Retinal pigment epithelial cell (primary cell): ENCODE results near the gene TOX4.
A peak's percentile ranks its signal among the peaks of the same experiment; 100 is the strongest.

ENCODE experiments used
- DNase-seq: peaks from one replicate; pipeline ENCODE4 v3.0.0-alpha.2; 2010; ENCODE audit warnings: low read depth
- H3K4me3 ChIP-seq: 2 replicates; pipeline ENCODE4 v1.5.1; 2011; ENCODE audit warnings: mild to moderate bottlenecking, low read length, control low read depth, moderate library complexity
- CTCF ChIP-seq: conservative IDR thresholded peaks from 2 replicates; pipeline ENCODE4 v1.5.1; 2011; ENCODE audit warnings: low read depth, low read length, control low read depth, inconsistent platforms

TOX4 gene

GRCh38 chr14:21518725-21519124 lies 41.7 kb downstream of the TOX4 start:
- no peak overlapping the region for H3K4me3 ChIP-seq
- TF ChIP-seq CTCF: no peak
- DNase-seq: no peak

- no peak for TF ChIP-seq CTCF
- H3K4me3 ChIP-seq: no peak overlapping the region
- DNase-seq: no peak
These were observed 43.8 kb downstream of the TOX4 start for GRCh38 chr14:21520767-21521166.

GRCh38 chr14:21521501-21521900 lies 44.5 kb downstream of the TOX4 start:
- no peak for DNase-seq
- no peak overlapping the region for H3K4me3 ChIP-seq
- TF ChIP-seq CTCF: no peak

GRCh38 chr14:21523203-21523602 lies 46.2 kb downstream of the TOX4 start:
- no peak for TF ChIP-seq CTCF
- H3K4me3 ChIP-seq: no peak overlapping the region
- DNase-seq: no peak

- TF ChIP-seq CTCF: no peak
These were observed 47.8 kb downstream of the TOX4 start for GRCh38 chr14:21524575-21525490.

GRCh38 chr14:21525571-21525961 lies 48.6 kb downstream of the TOX4 start:
- no peak for TF ChIP-seq CTCF
- peak overlapping the region; percentile 77 for H3K4me3 ChIP-seq
- DNase-seq: no peak

More at GRCh38 chr14:21524575-21525490, 47.8 kb downstream of the TOX4 start:
- no peak for DNase-seq
- H3K4me3 ChIP-seq: peak overlapping the region; percentile 77
